ENCODE measurements around the gene TIMP3.

TIMP3 gene

GRCh38 chr22:32829451-32829851 is 27.9 kb downstream of the TIMP3 start:
- DNase-seq (ENCODE audit: low read depth in 2 of 2): no peak

GRCh38 chr22:32830473-32830872 is 29.0 kb downstream of the TIMP3 start:
- DNase-seq (ENCODE audit: low read depth in 2 of 2): no peak

GRCh38 chr22:32830957-32831356 is 29.5 kb downstream of the TIMP3 start:
- no peak for DNase-seq (ENCODE audit: low read depth in 2 of 2)

- DNase-seq (ENCODE audit: low read depth in 2 of 2): no peak
These were observed 30.1 kb downstream of the TIMP3 start for GRCh38 chr22:32831584-32831983.

GRCh38 chr22:32832174-32832573 is 30.7 kb downstream of the TIMP3 start:
- no peak for DNase-seq (ENCODE audit: low read depth in 2 of 2)

- DNase-seq (ENCODE audit: low read depth in 2 of 2): no peak
These were observed 35.0 kb downstream of the TIMP3 start for GRCh38 chr22:32836280-32837123.

- DNase-seq (ENCODE audit: low read depth in 2 of 2): no peak
These were observed 35.6 kb downstream of the TIMP3 start for GRCh38 chr22:32837142-32837541.

- DNase-seq (ENCODE audit: low read depth in 2 of 2): no peak
These were observed 36.3 kb downstream of the TIMP3 start for GRCh38 chr22:32837803-32838202.

- DNase-seq (ENCODE audit: low read depth in 2 of 2): no peak
These were observed 38.5 kb downstream of the TIMP3 start for GRCh38 chr22:32839831-32840584.

GRCh38 chr22:32841175-32841574 is 39.7 kb downstream of the TIMP3 start:
- DNase-seq (ENCODE audit: low read depth in 2 of 2): no peak

GRCh38 chr22:32842486-32842885 is 41.0 kb downstream of the TIMP3 start:
- DNase-seq (ENCODE audit: low read depth in 2 of 2): no peak

GRCh38 chr22:32843300-32843699 is 41.8 kb downstream of the TIMP3 start:
- no peak for DNase-seq (ENCODE audit: low read depth in 2 of 2)

- no peak for DNase-seq (ENCODE audit: low read depth in 2 of 2)
These were observed 42.7 kb downstream of the TIMP3 start for GRCh38 chr22:32844251-32844650.

- DNase-seq (ENCODE audit: low read depth in 2 of 2): no peak
These were observed 45.4 kb downstream of the TIMP3 start for GRCh38 chr22:32846780-32847491.

- no peak for DNase-seq (ENCODE audit: low read depth in 2 of 2)
These were observed 46.7 kb downstream of the TIMP3 start for GRCh38 chr22:32848226-32848625.

GRCh38 chr22:32849501-32849900 is 48.0 kb downstream of the TIMP3 start:
- DNase-seq (ENCODE audit: low read depth in 2 of 2): no peak

- DNase-seq (ENCODE audit: low read depth in 2 of 2): no peak
These were observed 48.7 kb downstream of the TIMP3 start for GRCh38 chr22:32850157-32850556.

GRCh38 chr22:32850591-32851517 is 49.3 kb downstream of the TIMP3 start:
- no peak for DNase-seq (ENCODE audit: low read depth in 2 of 2)

- no peak for DNase-seq (ENCODE audit: low read depth in 2 of 2)
These were observed 51.1 kb downstream of the TIMP3 start for GRCh38 chr22:32852395-32853251.

GRCh38 chr22:32853662-32854061 is 52.2 kb downstream of the TIMP3 start:
- no peak for DNase-seq (ENCODE audit: low read depth in 2 of 2)
